ENCODE results near the gene PLXNA2.

Gene PLXNA2

DNA sequence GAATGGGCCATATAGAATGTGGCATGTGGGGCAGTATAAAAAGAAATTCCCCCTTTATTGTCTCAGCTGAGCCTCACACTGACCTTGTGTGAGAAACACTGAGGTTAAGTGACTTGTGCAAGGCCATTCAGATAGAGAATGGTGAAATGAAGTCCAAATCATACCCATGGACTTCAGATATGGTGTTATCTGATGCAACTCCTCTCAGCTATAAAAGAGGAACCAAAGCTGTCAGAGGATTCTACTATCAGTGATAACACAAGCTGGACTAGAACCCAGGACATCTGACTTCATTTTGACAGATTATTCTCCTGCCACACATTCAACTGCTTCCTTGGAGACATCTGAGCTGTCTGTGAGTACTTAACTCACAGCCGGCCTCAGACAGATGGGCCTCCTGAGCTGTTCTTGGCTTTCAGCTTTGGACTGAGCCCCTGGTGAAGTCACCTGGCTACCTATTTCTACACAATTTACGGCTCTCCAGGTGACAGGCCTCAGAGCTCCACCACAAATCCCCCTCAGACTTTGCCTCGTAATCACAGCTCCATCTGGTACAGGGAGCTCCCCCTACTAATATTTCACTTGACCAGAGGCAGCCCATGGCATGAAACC lies 104.6 kb downstream of the PLXNA2 start:
- Histone ChIP-seq H3K9ac (ENCODE audit: low read depth, low read length) (no peak overlapping the region), H3K9me3 (ENCODE audit: insufficient read depth, low read depth, low read length) (no peaks in the 10 kb centered on the region), H3K4me3 (ENCODE audit: low read length) (no peak overlapping the region), H3K27me3 (ENCODE audit: insufficient read depth, low read length) (no peaks in the 10 kb centered on the region), H3K36me3 (ENCODE audit: insufficient read depth, low read depth, low read length) (no peaks in the 10 kb centered on the region), H3K27ac (ENCODE audit: low read length) (no peak overlapping the region), H3K4me1 (ENCODE audit: insufficient read depth, low read length) (peaks cover 11% of the 10 kb centered on the region)

- Histone ChIP-seq H3K4me1 (ENCODE audit: insufficient read depth, low read length) (peaks cover 26% of the 10 kb centered on the region), H3K9ac (ENCODE audit: low read depth, low read length) (no peak overlapping the region), H3K9me3 (ENCODE audit: insufficient read depth, low read depth, low read length) (no peaks in the 10 kb centered on the region), H3K4me3 (ENCODE audit: low read length) (no peak overlapping the region), H3K27me3 (ENCODE audit: insufficient read depth, low read length) (no peaks in the 10 kb centered on the region), H3K27ac (ENCODE audit: low read length) (no peak overlapping the region), H3K36me3 (ENCODE audit: insufficient read depth, low read depth, low read length) (no peaks in the 10 kb centered on the region)
Observed at GRCh38 chr1:208137193-208137592, 107.0 kb downstream of the PLXNA2 start.

DNA sequence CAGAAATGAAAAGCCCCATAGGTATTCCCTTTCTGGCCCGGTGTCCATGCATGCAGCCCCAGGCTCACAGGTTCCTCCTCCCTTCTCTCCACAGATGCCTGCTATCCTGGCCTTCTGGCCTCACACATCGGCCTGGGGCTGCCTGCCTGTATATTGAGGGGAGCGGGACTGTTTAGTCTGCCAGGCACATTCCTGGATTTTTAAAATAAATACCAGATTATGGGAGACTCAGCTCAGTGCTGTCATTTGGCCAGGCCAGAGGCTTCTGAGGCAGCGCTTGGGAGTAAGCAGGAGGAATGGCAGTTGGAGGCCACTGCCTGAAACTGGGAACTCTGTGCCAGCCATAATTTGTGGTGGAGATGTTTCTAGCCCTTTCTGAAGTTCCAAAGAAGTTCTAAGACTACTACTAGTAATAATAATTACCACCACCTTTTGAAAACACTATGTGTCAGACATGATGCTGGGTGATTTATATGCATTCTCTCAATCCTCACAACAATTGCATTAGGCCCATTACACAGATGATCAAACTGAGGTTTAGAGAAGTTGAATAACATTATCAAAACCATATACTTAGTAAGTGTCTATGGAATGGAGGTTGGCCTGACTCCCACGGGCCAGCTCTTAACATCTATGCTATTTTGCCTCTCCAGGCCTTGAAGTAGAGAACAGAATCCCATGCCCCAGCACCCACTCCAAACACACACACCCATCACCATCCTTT lies 107.6 kb downstream of the PLXNA2 start:
- Histone ChIP-seq H3K4me3 (ENCODE audit: low read length) (no peak overlapping the region), H3K9ac (ENCODE audit: low read depth, low read length) (no peak overlapping the region), H3K27ac (ENCODE audit: low read length) (no peak overlapping the region), H3K27me3 (ENCODE audit: insufficient read depth, low read length) (peaks cover 4% of the 10 kb centered on the region), H3K36me3 (ENCODE audit: insufficient read depth, low read depth, low read length) (no peaks in the 10 kb centered on the region), H3K9me3 (ENCODE audit: insufficient read depth, low read depth, low read length) (no peaks in the 10 kb centered on the region), H3K4me1 (ENCODE audit: insufficient read depth, low read length) (peaks cover 28% of the 10 kb centered on the region)

- no peaks in the 10 kb centered on the region for H3K36me3 ChIP-seq (ENCODE audit: insufficient read depth, low read depth, low read length)
- H3K9me3 ChIP-seq (ENCODE audit: insufficient read depth, low read depth, low read length) = no peaks in the 10 kb centered on the region
- H3K4me3 ChIP-seq (ENCODE audit: low read length) = no peak overlapping the region
- peaks cover 29% of the 10 kb centered on the region for H3K4me1 ChIP-seq (ENCODE audit: insufficient read depth, low read length)
- no peak overlapping the region for H3K9ac ChIP-seq (ENCODE audit: low read depth, low read length)
- no peak overlapping the region for H3K27ac ChIP-seq (ENCODE audit: low read length)
- H3K27me3 ChIP-seq (ENCODE audit: insufficient read depth, low read length) = peaks cover 17% of the 10 kb centered on the region
Observed at GRCh38 chr1:208135354-208135753, 108.8 kb downstream of the PLXNA2 start.

DNA sequence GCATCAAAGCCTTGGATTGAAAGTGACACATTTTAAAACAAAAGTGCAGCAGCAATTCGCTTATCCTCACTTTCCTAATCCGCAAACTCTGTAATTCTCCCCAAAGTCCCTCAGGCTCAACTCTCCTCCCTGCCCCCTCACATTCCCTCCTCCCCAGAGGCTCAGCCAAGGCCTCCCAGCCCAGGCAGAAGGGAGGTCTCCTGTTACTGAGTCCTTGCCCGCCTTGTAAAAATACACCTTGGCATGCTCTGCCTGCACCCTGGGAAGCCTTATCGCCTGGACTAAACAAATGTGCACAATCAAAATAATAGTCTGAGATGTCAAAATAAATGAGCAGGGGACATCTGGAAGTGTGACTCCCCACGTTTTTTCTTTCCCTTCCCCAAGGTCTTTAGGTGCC lies 109.7 kb downstream of the PLXNA2 start:
- Histone ChIP-seq H3K27ac (ENCODE audit: low read length) (no peak overlapping the region), H3K9ac (ENCODE audit: low read depth, low read length) (no peak overlapping the region), H3K36me3 (ENCODE audit: insufficient read depth, low read depth, low read length) (no peaks in the 10 kb centered on the region), H3K27me3 (ENCODE audit: insufficient read depth, low read length) (peaks cover 22% of the 10 kb centered on the region), H3K4me3 (ENCODE audit: low read length) (no peak overlapping the region), H3K4me1 (ENCODE audit: insufficient read depth, low read length) (peaks cover 32% of the 10 kb centered on the region), H3K9me3 (ENCODE audit: insufficient read depth, low read depth, low read length) (no peaks in the 10 kb centered on the region)

DNA sequence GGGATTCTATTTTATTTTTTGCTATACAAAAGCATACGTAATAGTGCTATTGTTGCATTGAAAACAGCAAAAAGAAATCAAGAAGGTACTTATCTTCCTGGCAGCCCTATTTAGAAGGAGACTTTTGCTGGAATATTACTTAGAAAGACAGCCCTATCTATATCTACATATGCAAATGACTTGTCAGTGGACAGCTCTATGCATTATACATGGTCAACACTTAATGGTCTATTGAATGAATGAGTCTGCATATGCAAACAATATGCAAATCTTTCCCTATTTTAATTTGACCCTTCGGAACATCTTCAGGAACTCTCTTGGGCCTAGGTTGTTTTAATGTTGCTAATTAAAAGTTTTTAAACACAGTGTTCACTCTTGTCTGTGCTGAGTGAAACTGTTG lies 110.8 kb downstream of the PLXNA2 start:
- Histone ChIP-seq H3K9me3 (ENCODE audit: insufficient read depth, low read depth, low read length) (no peaks in the 10 kb centered on the region), H3K4me1 (ENCODE audit: insufficient read depth, low read length) (peaks cover 32% of the 10 kb centered on the region), H3K4me3 (ENCODE audit: low read length) (no peak overlapping the region), H3K9ac (ENCODE audit: low read depth, low read length) (no peak overlapping the region), H3K27me3 (ENCODE audit: insufficient read depth, low read length) (peaks cover 22% of the 10 kb centered on the region), H3K27ac (ENCODE audit: low read length) (no peak overlapping the region), H3K36me3 (ENCODE audit: insufficient read depth, low read depth, low read length) (no peaks in the 10 kb centered on the region)

DNA sequence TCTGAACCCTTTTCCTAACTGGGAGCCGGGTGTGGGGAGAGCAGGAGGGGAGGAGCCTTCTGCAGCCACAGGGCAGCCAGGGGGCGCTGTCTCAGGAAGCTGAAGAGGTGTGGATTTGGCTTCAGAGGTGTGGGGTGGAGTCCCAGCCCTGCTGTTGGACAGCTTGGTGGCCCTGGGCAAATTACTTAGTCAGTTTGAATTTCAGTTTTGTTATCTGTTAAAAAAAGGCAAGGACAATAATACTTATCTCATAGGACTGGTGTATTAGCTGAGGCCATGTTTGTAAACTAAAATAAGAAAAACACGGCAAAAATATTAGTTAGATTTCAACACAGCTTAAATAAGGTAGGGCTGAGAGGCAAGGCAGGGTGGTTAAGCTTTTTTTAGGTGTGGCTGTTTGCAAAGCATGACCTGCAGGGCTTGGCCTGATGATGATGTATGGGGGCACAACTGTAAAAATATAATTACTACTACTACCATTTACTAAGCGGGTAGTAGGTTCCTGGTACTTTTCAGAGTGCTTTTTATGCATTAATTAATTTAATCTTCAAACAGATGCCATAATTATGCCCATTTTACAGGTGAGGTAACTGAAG lies 111.8 kb downstream of the PLXNA2 start:
- H3K4me3 ChIP-seq (ENCODE audit: low read length) = peak overlapping the region; percentile 49; the same call in 1 of the 2 replicates
- H3K4me1 ChIP-seq (ENCODE audit: insufficient read depth, low read length) = peaks cover 36% of the 10 kb centered on the region
- no peaks in the 10 kb centered on the region for H3K36me3 ChIP-seq (ENCODE audit: insufficient read depth, low read depth, low read length)
- H3K9ac ChIP-seq (ENCODE audit: low read depth, low read length) = no peak overlapping the region
- peaks cover 22% of the 10 kb centered on the region for H3K27me3 ChIP-seq (ENCODE audit: insufficient read depth, low read length)
- H3K27ac ChIP-seq (ENCODE audit: low read length) = no peak overlapping the region
- no peaks in the 10 kb centered on the region for H3K9me3 ChIP-seq (ENCODE audit: insufficient read depth, low read depth, low read length)

- H3K9ac ChIP-seq (ENCODE audit: low read depth, low read length) = no peak overlapping the region
- H3K27ac ChIP-seq (ENCODE audit: low read length) = no peak overlapping the region
- peaks cover 36% of the 10 kb centered on the region for H3K4me1 ChIP-seq (ENCODE audit: insufficient read depth, low read length)
- H3K9me3 ChIP-seq (ENCODE audit: insufficient read depth, low read depth, low read length) = no peaks in the 10 kb centered on the region
- H3K27me3 ChIP-seq (ENCODE audit: insufficient read depth, low read length) = peaks cover 22% of the 10 kb centered on the region
- no peaks in the 10 kb centered on the region for H3K36me3 ChIP-seq (ENCODE audit: insufficient read depth, low read depth, low read length)
- peak overlapping the region; percentile 49 for H3K4me3 ChIP-seq (ENCODE audit: low read length)
Observed at GRCh38 chr1:208131621-208132286, 112.4 kb downstream of the PLXNA2 start.

- H3K4me1 ChIP-seq (ENCODE audit: insufficient read depth, low read length) = peaks cover 29% of the 10 kb centered on the region; the same call in 1 of the 2 replicates
- peaks cover 22% of the 10 kb centered on the region for H3K27me3 ChIP-seq (ENCODE audit: insufficient read depth, low read length)
- H3K9ac ChIP-seq (ENCODE audit: low read depth, low read length) = no peak overlapping the region
- no peaks in the 10 kb centered on the region for H3K9me3 ChIP-seq (ENCODE audit: insufficient read depth, low read depth, low read length)
- H3K4me3 ChIP-seq (ENCODE audit: low read length) = no peak overlapping the region
- no peak overlapping the region for H3K27ac ChIP-seq (ENCODE audit: low read length)
- H3K36me3 ChIP-seq (ENCODE audit: insufficient read depth, low read depth, low read length) = no peaks in the 10 kb centered on the region
Observed at GRCh38 chr1:208129487-208129886, 114.7 kb downstream of the PLXNA2 start.

DNA sequence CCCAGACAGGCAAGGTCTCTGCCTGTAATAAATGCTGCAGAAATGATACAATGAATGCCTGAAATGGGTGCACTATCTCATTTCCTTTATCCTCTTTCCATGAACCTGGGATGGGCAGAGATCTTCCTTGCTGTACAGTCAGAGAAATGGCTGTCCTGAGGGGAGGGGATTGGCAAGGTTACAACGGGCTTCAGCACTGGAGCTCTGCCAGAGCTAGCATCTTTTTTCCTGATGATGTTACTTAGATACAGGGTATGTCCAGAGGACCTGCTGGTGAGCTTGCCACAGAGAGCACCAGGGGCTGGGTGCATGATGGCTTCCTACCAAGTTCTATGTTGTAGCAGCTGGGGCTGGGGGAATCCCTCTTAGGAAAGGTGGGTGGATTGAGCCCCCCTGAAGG lies 115.1 kb downstream of the PLXNA2 start:
- H3K4me1 ChIP-seq (ENCODE audit: insufficient read depth, low read length) = peaks cover 24% of the 10 kb centered on the region; the same call in 1 of the 2 replicates
- no peak overlapping the region for H3K27ac ChIP-seq (ENCODE audit: low read length)
- no peak overlapping the region for H3K9ac ChIP-seq (ENCODE audit: low read depth, low read length)
- H3K9me3 ChIP-seq (ENCODE audit: insufficient read depth, low read depth, low read length) = no peaks in the 10 kb centered on the region
- peaks cover 22% of the 10 kb centered on the region for H3K27me3 ChIP-seq (ENCODE audit: insufficient read depth, low read length)
- H3K4me3 ChIP-seq (ENCODE audit: low read length) = no peak overlapping the region
- no peaks in the 10 kb centered on the region for H3K36me3 ChIP-seq (ENCODE audit: insufficient read depth, low read depth, low read length)

- H3K4me1 ChIP-seq (ENCODE audit: insufficient read depth, low read length) = peaks cover 16% of the 10 kb centered on the region; the same call in 1 of the 2 replicates
- no peaks in the 10 kb centered on the region for H3K9me3 ChIP-seq (ENCODE audit: insufficient read depth, low read depth, low read length)
- no peak overlapping the region for H3K4me3 ChIP-seq (ENCODE audit: low read length)
- no peak overlapping the region for H3K27ac ChIP-seq (ENCODE audit: low read length)
- H3K9ac ChIP-seq (ENCODE audit: low read depth, low read length) = no peak overlapping the region
- no peaks in the 10 kb centered on the region for H3K36me3 ChIP-seq (ENCODE audit: insufficient read depth, low read depth, low read length)
- peaks cover 22% of the 10 kb centered on the region for H3K27me3 ChIP-seq (ENCODE audit: insufficient read depth, low read length)
Observed at GRCh38 chr1:208127792-208128529, 116.2 kb downstream of the PLXNA2 start.

Data from iPS-20b (cell line).